Tongue (tissue), 2 donors: ENCODE data around the gene SOBP. TPM values are rescaled to one million over a fixed set of nuclear protein-coding genes. Genes with fewer than 3 reads are reported as not detected.
"Not testable (repeated sequence)": the region's sequence is repeated elsewhere in the genome, so short reads cannot be mapped to it uniquely, and the experiment has no call there.

ENCODE experiments used
- DNase-seq: peaks from one replicate; pipeline ENCODE4 v3.0.0-alpha.2; 2015
- total RNA-seq: library from RNA; depleted of rRNA; stranded (reverse); fragments of >200 nt; gene quantifications from one replicate; pipeline ENCODE4 v1.2.3, GENCODE V29; 2014

Gene SOBP
- total RNA-seq, 1 donor from 2014 or later, result 19.2 TPM

DNA sequence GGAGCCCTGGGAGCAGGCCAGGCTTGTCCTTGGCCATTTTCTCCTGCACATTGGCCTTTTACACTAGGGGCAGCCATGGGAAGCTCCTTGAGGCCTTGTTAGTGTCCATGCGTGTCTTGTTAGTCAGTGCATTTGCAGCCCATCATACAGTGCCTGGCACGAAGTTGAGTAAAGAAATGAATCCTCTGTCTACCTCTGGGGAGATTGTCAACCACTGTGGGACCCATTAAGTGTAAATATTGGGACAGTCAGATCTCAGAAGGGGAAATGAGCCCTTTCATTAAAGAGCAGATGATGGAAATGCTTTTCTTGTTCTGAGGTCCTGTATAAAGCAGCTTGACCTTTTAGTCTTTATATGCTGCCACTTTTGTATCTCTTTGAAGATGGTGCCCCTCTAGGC lies 33.9 kb downstream of the SOBP start:
- DNase-seq, result no peak

DNA sequence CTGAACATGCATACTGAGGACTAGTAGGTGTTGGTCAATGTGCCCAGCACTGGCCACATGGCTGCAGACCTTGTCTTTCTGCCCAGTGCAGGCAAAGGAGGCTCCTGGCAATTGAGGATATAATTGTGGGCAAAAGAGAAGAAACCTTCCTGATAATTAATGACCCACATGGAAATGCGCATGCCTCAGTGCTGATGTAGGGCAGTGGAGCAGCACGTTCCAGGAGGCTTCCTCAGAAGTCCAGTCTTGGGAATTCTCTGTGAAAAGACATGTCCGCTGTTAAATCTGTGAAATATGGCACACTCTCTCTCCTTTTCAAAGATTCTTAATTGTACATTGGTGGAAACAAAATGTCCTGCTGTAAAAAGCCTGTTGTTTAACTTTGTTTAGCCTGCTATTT lies 34.7 kb downstream of the SOBP start:
- DNase-seq, result no peak

DNA sequence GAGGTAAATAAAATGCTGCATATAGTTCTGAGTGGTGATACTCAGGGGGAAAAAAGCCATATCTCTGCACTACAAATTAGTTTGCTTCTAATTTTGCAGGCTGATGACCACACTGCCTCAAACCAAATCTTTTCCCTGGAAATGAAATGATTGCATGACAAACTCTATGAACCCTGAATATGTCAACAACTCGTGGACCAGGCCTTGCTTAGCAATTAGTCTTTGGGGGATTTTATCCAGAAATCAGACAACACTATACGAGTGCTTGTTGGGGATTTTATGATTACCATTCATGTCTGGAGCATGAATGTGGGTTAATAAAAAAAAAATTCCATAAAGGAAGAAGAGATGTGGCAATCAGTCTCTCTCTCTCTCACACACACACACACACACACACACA lies 42.0 kb downstream of the SOBP start:
- no peak for DNase-seq

DNA sequence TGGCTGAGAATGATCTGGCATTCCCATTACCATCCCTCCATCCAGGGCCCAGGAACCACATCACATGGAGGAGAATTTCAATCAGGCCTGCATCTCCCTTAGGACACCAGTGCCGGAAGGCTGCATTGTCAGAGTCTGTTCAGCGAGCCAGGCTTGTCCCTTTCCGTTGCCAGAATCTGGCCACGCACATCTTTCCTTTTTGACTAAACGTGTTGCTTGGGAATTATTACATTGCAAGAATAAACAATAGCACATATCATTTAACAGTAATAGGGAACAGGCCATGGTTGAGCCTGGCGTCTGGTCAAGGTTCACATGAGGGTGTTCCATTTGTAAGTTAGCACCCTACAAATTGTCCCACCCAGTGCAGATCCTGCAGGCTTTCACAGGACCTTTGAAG lies 42.8 kb downstream of the SOBP start:
- peak; percentile 62 for DNase-seq

GRCh38 chr6:107533415-107534059 lies 43.6 kb downstream of the SOBP start:
- no peak for DNase-seq

DNA sequence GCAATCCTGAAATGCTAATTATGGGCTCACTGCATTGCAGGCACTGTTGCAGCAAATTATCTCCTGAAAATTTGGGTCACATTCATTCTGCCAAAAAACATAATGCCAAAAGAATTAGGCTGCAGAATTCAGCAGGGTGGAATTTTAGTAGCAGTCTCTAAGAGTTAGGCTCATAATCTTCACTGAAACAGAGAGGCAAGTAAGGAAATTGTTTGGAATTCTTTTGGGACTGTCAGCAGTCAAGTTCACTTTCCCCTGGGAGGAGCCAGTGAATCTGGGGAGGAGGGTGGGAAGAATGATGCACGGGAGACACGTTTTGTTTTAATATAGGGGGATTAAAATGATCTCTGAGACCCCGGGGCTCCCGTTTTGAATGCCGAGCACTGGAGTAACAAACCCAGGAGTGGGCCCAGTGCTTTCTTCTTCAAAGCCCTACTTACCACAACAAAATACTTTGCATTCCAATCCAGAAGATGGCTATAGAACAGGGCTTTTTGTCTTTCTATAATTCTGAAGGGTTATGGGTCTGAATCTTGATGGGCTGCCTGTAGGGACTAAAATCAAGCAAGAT lies 44.7 kb downstream of the SOBP start:
- DNase-seq, result no peak

DNA sequence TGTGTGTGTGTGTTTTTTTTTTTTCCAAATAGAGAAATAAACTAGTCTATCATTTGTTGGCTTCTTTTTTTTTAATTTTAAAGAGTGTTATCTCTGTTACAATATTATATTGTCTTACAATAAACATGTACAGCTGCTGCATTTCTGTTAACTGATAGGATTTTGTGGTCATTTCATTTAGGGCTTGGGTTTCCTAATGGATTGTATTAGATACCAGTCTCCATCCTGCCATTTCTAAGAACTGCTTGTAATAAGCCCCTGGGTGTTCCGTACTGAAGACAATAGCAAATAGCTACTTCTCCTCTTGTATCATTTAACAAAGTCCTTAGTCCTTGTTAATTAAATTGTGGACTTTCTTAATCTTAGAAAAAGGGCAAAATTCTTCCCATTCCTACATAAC lies 45.7 kb downstream of the SOBP start:
- DNase-seq, result no peak

- no peak for DNase-seq
Observed at GRCh38 chr6:107536180-107536961, 46.5 kb downstream of the SOBP start.

DNA sequence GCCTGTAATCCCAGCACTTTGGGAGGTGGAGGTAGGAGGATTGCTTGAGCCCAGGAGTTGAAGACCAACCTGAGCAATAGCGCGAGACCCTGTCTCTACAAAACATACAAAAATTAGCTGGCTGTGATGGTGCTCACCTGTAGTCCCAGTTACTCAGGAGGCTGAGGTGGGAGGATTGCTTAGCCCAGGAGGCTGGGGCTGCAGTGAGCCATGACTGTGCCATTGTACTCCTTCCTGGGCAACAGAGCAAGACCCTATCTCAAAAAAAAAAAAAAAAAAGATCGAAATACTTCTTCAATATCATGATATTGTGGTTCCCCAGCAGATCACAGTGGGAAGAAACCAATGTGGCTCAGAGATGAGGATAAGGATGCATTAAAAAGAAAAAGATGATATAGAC lies 47.6 kb downstream of the SOBP start:
- no peak for DNase-seq

DNA sequence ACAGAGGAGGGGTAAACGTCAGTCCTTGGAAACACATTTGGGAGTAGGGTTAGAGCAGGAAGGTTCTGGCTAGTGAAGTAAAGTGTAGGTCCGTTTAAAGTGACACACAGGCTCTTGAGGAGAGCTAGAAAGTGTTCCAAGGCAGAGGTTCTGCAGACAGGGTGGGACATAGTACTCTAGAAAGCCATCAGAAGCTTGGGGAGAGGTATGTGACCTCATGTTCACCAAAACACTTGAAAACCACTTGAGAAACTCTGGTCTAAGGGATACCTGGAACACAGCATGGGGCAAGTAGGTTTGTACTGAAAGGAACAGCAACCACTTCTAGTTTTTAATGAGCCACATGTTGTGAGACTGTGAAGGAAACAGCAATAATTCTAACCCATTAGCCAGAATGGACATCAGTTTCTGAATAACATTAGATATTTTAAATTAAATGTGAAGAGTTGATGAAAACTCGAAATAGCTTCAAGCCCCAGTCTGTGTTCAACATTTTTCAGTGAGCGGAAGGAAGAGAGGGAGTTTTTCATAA lies 49.0 kb downstream of the SOBP start:
- DNase-seq, result no peak

GRCh38 chr6:107539409-107539808 lies 49.5 kb downstream of the SOBP start:
- DNase-seq, result no peak

DNA sequence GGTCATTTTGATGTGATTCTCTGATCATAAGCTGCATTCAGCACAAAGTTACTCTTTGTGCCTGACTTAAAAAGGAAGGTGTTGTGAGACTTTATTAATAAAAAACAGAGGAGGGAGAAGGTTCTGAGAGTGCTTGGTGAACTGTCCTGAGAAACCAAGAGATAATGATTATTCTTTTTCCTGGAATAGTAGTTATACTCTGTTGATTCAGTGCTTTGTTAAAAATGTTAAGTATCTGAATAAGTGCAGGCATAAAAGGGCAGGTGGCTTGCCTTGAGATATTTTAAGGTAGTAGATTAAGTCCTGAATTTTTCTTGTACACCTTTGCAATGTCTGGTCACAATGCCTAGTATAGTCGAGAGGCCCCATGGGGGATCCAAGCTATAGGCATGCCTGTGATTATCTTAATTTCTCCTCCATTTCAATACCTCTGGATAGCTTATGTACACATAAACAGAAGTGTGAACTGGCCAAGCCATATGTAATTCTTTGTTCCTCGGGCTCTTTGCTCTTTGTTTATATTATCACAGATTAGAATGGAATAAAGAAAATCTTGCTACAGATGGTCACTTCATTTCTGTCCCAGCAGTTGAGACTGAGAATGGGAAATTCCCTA lies 50.0 kb downstream of the SOBP start:
- DNase-seq, result no peak

- no peak for DNase-seq
Observed at GRCh38 chr6:107540465-107540857, 50.5 kb downstream of the SOBP start.

DNA sequence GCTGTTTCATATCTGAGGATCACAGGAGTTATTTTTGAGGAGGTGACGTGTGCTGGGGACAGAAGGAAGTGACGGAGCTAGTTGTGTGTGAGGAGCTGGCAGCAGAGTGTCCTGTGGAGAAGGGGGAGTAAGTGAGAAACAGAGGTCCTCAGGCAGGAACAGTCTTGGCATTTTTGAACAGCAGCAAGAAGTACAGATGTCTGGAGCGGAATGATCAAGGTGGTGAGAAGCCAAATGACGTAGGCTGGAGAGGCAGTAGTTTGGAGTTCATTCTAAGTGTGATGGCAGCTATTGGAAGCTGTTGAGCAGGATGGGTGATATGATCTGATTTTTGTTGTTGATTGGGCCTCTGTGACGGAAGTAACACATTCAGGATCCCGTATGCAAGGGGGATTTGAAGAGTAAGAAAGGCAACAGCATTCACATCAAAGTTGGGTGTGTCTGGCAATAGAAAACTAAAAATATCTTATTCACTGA lies 52.3 kb downstream of the SOBP start:
- DNase-seq, result no peak

DNA sequence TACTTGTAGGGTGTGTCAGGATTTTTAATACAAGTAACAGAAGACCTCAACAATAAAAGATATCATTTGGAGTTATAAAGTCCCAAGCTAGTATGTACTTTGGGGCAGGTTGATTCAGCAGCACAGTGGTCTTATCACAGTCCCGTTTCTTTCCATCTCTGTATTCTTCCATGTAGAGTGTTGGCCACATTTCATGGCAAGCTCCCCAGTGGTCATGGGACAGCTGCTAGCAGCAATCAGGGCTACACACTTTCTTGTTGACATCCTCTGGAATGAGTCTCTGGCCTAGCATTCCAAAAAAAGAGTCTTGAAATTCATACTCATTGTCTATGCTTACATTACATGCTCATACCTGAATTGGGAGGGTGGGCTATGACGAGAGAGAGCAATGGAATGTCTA lies 53.2 kb downstream of the SOBP start:
- DNase-seq, result peak; percentile 52

- DNase-seq, result no peak
Observed at GRCh38 chr6:107543567-107543966, 53.6 kb downstream of the SOBP start.

- DNase-seq, result no peak
Observed at GRCh38 chr6:107545763-107546162, 55.8 kb downstream of the SOBP start.

DNA sequence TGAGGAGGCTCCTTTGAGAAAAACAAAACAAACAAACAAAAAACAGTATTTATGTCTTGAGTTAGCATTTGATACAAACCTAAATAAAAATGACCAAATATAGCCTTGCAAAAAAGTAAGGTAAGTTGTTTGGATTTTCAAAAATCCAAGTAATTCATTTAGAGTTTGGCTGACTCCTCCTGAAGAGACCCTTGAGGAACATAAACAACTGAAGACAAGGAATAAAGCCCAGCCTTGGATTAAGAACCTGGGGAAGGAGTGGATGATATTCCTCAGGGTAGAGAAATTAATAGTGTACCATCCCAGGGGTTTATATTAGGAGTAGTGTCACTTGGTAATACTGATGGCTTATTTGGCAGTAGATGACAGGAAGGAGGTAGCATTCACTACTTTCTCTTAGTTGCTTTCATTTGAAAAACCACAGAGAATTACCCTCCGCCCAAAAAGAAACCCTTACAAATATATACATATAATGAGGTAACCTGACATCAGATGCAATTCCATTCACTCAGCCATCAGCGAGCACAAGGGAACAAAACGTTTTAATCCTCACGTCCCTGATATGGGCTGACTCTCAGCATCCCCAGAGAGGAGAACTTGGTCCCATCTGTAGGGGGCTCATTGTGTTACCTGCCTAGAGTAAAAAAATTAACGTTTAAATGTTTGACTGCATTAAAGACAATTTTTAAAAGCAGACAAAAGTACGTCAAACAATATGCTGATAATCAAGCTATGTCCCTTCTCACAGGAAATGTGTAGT lies 57.0 kb downstream of the SOBP start:
- DNase-seq, result no peak

DNA sequence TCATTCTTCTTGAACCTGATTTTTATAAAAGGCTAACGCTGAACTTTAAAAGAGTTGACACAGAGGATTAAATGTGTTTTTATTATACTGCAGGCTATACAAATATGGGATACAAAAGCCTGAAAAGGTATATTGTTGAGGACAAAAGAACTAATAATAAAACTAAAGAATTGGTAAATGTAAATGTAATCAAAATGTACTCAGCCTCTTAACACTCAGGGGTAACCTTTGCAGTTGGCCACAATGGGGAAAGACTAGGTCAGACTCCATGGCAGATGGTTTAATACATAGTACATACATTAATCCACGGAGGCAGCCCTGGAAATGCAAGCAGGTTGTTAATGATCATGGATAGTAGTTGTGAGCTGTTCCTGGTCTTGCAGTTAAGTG lies 57.5 kb downstream of the SOBP start:
- DNase-seq, result no peak

GRCh38 chr6:107550241-107550840 lies 60.4 kb downstream of the SOBP start:
- DNase-seq, result no peak

DNA sequence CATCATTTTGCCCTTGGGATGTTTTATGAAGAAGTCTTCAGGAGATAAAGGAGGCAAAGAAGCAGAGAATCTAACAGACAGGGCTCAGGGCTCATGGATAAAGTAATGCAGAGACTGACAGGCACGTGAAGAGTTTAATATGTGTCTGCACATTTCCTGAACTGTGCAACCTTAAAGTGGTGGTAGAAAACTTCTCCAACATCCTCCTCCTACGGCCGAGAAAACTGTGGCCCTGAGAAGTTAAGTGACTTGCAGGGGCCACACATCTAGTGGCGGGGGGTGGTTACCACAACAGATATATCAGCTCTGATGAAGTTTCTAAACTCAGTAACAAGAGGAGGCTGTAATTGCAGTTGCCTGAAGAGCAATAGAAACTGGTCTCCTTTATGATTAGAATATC lies 61.0 kb downstream of the SOBP start:
- no peak for DNase-seq

DNA sequence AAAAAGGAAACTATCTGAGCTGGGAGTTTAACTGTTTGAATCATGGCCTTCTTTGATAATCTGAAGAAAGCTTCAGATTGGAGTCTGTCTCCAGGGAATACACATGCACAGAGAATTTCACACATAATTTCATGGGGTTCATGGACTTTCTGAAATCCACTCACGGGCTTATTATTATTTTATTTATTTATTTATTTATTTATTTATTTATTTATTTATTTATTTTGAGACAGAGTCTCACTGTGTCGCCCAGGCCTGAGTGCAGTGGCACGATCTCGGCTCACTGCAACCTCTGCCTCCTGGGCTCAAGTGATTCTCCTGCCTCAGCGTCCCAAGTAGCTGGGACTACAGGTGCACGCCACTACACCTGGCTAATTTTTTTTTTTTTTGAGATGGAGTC lies 63.2 kb downstream of the SOBP start:
- not testable (repeated sequence) for DNase-seq
